Kidney capillary endothelial cell (primary cell): ENCODE measurements around the gene ARHGDIB.

ENCODE experiments used
- DNase-seq: peaks from one replicate; pipeline ENCODE4 v3.0.0-alpha.2; 2018; ENCODE audit warnings: low spot score

Gene ARHGDIB

GRCh38 chr12:14893506-14894250 is 67.7 kb downstream of the ARHGDIB start:
- DNase-seq, result no peak

GRCh38 chr12:14892726-14893505 is 68.5 kb downstream of the ARHGDIB start:
- no peak for DNase-seq
